NCI-H82 (cell line): ENCODE results near the gene UTP14C.
"Not testable (repeated sequence)": the region's sequence is repeated elsewhere in the genome, so short reads cannot be mapped to it uniquely, and the experiment has no call there.

Source experiments
- DNase-seq: peaks from one replicate; lab custom pipeline; 2025; lab: John Stamatoyannopoulos, UW

Gene UTP14C, protein sequence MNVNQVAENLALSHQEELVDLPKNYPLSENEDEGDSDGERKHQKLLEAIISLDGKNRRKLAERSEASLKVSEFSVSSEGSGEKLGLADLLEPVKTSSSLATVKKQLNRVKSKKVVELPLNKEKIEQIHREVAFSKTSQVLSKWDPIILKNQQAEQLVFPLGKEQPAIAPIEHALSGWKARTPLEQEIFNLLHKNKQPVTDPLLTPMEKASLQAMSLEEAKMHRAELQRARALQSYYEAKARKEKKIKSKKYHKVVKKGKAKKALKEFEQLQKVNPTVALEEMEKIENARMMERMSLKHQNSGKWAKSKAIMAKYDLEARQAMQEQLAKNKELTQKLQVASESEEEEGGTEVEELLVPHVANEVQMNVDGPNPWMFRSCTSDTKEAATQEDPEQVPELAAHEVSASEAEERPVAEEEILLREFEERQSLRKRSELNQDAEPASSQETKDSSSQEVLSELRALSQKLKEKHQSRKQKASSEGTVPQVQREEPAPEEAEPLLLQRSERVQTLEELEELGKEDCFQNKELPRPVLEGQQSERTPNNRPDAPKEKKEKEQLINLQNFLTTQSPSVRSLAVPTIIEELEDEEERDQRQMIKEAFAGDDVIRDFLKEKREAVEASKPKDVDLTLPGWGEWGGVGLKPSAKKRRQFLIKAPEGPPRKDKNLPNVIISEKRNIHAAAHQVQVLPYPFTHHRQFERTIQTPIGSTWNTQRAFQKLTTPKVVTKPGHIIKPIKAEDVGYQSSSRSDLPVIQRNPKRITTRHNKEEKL

DNA sequence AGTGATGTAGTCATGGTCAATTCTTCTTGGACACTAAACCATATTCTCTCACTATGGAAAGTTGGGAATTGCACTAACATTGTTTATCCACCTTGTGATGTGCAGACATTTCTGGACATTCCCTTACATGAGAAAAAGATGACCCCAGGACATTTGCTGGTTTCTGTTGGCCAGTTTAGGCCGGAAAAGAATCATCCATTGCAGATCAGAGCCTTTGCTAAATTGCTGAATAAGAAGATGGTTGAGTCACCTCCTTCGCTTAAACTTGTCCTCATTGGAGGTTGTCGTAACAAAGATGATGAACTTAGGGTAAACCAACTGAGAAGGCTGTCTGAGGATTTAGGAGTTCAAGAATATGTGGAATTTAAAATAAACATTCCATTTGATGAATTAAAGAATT lies at the start of gene UTP14C:
UTP14C (plus strand) TSS at position 211 of the 400 bp plus-strand sequence. CDS start 4,114 bp downstream, outside the sequence.
- no peak for DNase-seq

DNA sequence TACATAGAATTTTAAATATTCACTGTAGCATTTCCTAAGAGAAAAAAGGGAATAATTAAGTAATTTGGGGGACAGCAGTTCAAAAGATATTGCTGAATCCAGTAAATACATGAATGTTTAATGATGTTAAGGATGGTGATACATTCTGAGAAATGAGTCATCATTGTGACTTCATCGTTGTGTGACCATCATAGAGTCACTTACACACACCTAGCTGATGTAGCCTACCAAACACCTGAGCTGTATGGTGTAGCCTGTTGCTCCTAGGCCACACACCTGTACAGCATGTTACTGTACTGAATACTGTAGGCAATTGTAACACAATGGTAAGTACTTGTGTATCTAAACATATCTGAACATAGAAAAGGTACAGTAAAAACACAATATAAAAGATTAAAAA lies 48.1 kb upstream of the UTP14C start:
- no peak for DNase-seq

DNA sequence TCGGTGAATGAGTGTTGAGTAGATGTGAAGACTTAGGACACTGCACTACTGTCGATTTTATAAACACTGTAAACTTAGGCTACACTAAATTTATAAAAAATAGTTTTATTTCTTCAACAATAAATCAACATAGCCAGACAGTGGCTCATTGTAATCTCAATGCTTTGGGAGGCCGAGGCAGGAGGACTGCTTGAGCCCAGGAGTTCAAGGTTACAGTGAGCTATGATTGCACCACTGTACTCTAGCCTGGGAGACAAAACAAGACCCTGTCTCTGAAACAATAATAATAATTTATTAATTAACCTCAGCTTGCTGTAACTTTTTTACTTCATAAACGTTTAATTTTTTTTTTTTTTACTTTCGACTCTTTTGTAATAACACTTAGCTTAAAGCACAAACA lies 47.6 kb upstream of the UTP14C start:
- no peak for DNase-seq

DNA sequence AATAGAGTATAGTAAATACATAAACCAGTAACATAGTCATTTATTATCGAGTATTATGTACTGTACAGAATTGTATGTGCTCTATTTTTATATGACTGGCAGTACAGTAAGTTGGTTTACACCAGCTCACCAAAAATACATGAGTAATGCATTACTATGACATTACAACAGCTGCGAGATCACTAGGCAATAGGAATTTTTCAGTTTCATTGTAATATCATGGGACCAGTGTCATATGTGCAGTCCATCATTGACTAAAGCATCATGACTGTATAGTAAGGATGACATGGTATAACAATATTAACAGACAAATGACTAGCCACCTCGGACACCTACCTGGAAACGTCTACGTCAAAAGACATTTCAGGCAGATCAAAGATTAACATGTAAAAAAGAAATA lies 46.9 kb upstream of the UTP14C start:
- no peak for DNase-seq

DNA sequence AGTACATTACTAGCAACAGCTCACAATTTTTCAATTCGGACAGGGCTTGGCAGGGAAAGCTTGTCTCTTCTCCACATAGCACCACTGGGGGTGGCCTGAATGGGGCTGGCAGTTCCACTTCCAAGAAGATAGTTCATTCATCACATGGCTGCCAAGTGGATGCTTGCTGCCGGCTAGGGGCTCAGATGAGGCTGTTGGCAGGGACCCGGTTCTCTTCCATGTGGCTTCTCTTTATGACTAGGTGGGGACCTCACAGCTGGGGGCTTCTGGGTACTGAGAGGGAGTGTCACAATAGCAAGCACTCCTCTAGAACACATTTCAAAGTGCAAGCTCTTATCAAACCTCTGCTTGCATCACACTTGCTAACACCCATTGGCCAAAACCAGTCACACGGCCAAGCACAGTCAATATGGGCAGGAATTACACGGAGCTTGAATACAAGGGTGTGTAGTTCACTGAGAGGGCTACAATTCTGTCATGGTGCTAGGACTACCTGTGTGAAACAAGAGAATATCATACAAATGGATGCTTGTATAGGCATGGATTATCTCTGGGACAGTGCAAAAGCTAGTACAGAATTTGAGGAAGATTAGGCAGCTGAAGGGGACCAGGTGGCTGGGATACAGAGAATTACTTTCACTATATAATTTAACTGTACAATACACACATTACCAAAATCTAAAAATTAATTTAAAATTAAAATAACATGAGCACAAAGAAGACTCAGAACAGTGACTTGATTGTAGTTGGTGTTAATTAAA lies 45.5 kb upstream of the UTP14C start:
- DNase-seq = no peak

DNA sequence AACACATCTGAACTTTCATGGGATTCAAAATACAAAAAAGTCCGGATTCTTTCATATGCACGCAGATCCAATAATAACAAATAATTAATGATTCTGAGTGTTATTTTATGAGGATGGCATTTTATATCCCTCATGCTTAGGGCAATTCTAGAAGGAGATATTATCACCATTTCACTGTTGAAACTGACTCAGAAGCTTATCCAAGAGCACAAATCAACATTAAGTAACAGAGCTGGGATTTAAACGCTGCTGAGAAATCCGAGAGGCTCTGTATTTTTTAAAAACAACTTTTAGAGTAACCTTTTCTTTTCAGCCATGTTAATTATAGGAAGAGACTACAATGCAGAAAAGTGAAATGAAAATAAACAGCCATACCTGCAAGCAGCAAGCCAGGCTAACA lies 43.6 kb upstream of the UTP14C start:
- DNase-seq = no peak

DNA sequence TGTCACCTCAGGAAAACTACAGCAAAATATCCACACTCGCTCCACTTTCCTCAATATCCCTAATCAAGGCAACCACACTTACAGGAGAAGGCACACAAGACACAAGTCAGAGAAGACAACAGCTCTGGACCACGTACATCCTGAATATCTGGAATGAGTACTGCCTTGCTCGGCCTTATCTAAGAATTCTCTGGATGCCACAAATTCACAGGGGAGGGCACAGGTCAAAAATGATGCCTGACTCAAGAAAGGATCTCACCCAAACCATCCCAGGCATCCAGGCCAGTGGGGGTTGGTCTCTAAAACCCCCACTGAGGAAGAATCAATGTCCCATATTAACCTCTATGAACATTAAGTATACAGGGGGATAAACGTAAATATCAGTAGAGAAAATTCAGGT lies 43.1 kb upstream of the UTP14C start:
- no peak for DNase-seq

DNA sequence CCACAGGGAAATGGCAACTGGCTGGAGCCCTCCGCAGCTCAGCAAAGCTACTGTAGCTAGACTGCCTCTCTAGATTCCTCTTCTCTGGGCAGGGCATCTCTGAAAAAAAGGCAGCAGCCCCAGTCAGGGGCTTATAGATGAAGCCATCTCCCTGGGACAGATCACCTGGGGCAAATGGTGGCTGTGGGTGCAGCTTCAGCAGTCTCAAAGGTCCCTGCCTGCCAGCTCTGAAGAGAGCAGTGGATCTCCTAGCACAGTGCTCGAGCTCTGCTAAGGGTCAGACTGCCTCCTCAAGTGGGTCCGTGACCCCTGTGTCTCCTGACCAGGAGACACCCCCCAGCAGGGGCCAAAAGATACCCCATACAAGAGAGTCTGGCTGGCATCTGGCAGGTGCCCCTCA lies 41.2 kb upstream of the UTP14C start:
- not testable (repeated sequence) for DNase-seq

DNA sequence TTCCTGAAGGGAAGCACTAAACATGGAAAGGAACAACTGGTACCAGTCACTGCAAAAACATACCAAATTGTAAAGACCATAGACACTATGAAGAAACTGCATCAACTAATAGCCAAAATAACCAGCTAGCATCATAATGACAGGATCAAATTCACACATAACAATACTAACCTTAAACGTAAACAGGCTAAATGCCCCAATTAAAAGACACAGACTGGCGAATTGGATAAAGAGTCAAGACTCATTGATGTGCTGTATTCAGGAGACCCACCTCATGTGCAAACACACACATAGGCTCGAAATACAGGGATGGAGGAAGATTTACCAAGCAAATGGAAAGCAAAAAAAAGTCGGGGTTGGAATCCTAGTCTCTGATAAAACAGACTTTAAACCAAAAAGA lies 39.6 kb upstream of the UTP14C start:
- DNase-seq = not testable (repeated sequence)

DNA sequence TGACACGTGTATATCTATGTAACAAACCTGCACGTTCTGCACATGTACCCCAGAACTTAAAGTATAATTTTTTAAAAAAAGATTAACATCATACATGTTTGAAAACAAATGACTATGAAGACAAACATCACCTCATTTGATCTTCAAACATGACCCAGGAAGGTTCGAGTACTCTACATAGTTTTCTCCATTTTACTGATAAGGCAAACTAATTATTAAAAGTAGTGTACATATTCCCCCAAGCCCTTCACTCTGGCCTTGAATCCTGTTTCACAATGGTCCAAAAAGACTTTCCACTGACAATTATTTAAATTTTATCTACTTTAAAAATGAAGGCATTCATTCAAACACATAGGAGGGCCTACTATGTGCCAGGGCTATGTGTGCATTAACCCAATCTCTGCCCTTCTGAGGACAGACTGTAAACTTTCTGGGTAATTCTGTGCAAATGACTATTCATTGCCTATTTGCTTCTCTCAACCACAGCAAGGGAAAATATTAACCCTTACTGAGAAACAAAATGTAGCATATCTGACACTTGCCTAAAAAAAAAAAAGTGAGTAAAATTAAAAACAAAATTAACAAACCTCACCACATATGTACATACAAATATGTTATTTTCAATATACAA lies 35.4 kb upstream of the UTP14C start:
- no peak for DNase-seq

DNA sequence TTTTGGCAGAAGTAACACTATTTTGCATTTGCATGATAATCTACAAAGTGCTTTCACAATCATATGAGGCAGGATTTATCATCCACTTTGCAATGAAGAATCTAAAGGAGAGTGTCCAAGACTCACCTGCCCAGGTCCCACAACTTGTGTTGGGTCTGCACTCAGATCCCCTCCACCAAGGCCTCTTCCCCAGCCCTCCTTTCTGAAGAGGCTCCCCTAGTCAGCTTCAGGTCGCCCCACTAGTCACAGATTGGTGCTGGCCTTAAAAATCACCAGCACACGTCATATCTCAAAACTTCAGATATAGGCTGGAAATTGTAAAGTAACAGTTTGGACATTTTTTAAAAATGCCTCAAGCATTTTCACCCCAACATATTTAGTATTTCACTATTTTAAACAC lies 30.8 kb upstream of the UTP14C start:
- no peak for DNase-seq

DNA sequence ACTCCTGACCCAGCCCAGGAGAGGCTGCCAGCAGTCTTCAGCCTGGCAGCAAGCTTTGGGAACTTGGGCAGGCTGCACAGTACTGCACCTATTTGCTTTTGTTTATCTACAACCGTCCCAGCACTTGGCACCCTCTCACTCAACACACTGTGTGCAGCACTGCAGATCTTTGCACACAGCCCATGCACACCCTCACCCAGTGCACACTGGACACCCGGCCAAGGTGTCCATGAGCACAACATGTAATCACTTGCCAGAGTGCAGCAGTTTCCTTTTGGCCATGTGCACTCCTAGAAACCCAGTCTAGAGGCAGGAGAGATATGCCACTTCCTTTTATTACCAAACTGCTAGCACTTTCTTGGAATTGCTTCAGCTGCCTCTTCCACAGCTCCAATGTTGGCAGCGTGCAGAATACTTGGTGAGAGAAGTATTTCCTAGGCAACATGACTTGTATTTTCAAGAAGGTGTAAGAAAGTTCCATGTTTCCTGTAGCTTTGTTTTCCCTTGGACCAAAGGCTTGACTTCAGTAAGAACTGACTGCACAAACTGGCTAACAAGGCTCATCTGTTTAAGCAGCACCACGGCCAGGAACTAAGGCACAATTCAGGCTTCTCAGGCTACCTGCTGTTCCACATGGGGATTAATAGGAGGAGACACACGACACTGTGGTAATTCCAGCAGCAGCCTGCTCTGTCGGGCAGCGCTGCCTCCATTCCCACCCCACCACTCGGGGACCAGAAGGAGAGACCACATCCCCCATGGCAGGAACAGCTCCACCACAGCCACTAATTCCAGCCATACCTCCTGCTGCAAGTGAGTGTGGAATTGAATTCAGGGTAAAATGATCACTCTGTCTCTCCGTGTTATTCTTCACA lies 28.6 kb upstream of the UTP14C start:
- DNase-seq = peak; percentile 91

DNA sequence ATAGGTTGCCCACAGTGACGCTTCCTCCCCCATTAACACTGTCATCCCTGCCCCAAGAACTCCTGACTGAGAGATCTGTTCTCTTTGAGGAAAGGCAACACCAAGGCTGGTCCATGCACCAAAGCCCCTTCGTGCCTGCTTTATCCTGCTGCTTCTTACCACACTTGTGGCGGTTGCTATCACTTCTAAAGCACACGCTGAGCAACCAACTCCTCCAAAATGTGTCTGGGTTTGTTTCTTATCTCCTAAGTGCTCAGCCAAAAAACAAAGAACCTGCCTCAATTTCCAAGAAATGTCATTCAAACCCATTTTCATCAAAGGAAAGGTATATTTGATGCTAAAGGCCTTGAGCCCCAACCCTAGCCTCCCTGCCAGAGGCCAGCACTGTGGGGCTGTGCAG lies 27.9 kb upstream of the UTP14C start:
- DNase-seq = no peak

DNA sequence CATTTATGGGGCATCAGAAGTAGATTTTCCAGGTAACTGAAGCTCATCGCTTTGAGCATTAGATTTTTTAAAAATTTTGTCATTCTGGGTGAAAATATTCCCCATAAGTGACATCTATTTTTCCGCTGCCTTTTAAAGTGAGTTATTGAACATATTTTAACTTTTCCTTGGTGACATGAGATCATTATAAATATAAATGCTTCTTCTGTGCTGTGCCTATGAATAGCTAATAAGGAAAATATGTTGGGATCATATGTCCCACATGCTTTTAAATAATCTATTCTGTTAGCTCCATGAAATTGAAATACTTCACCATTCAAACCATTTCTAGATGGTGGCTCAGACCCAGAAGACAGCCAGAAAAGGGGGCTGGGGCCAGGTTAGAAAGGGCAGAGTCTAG lies 27.3 kb upstream of the UTP14C start:
- no peak for DNase-seq

DNA sequence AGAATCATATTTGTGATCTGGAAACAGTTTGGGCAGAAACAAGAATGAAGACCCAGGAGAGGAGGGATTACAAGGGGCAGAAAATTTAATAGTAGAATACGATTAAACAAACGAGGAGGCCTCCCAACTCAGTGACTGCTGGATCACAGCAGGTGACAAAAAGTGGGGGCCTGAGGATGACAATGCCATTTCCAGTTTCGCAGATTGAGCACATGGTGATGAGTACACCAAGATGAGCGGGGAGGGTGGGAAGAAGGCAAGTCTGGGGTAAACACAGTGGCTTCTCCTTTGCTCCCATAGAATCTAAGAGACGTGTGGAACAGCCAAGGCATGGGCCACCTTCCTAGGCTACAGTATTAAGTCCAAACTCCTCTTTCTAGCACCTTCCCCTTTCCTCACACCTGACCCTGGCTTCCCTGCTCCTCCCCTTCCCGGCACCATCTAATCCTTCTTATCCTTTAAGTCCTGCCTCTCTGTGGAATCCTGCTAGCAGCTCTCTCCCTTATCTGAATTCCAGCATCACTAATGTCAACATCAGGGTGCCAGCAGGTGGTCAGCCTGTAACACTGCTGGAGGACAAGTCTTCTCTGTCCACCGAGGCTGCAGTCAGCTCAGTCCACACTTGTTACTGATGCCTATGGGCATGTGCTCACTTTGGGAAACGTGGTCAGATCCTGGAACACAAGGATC lies 26.7 kb upstream of the UTP14C start:
- DNase-seq = peak; percentile 94

DNA sequence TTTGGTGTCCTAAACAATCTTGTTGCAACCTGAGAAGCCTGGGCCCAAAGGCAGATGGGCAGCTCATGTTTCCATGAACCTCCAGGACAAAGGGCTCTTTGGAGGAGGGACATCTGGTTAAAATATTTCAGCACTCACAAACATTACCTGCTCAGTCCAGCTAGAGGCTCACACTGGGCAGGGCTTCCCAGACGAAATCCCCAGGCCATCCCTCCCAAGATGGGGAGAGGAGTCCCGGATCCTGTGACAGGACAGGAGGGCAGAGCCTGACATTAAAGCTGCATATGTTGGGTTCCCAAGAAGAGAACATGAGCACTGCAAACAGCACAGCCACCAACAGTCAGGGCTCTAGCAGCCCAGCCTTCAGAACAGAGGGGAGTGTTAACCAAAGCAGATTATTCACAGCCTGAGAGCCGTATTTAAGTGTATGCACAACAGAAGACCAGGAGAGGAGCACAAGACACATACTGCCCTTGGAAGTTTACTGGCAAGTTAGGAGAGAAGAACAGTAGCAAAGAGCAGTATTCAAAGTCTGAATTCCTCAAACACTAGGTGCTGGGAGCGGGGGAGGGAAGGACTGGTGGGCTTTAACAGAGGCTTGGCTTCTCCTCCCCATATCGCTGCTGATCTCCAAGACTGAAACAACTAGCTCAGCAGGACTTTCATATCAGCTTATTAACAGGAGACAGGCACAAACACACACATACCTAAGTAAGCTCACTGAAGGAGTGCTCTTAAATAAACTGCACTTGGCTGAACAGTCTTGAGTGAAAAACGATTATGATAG lies 25.6 kb upstream of the UTP14C start:
- DNase-seq = peak; percentile 63

DNA sequence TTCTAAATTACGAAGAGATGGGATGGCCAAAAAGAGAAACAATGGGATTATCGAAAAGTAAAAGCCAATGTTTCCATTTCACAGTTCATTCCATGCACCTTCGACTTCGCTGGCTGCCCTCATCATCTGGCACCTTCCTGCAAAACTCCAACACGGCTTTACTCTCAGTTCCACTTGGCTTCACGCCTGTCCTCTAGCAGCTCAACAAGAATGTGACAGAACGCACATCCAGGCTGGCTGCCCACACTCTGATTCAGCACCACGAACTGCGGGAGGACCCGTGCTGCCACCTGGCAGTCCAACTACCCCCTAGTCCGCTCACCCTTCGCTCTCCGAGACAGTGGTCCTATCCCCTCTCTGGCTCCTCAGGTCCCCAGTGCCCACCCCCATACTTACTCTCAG lies 25.0 kb upstream of the UTP14C start:
- DNase-seq = no peak

DNA sequence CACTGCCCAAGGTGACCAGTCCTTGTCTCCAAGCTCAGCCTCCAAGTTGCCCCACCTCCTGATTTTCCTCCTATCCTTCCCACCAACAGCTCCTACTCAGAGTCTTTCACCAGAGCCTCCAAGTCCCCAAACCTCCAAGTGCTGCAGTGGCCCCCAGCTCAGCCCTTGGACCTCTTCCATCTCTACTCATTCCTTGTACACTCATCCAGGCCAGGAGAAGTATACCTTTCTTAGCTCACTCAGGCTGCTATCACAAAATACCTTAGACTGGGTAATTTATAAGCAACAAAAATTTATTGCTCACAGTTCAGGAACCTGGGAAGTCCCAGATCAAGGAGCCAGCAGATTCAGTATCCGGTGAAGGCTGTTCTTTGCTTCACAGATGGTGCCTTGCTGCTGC lies 24.6 kb upstream of the UTP14C start:
- no peak for DNase-seq

DNA sequence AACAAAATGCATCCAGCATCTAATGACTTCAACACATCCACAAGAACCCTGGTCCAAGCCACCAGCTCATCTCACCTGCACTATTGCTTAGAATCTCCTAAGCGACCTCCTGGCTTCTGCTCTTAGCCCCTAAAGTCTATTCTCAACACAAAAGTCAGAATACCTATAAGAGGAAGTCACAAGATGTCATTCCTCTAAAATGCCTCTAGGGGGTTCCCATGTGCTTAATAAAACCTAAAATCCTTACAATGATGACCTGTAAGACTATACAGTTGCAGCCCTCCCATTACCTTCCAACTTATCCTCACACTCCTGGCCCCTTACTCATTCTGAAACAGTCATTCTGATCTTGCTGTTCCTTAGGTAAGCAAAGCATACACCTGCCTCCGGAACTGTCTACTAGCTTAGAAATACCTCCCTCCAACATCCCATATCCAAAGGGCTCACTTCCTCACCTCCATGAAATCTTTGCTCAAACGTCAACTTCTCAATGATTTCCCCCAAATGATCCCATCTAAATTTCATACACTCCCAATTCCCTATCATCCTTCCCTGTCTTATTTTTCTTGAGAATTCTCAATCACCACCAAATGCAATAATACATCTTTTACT lies 23.3 kb upstream of the UTP14C start:
- peak; percentile 84 for DNase-seq
